K562 (cell line): ENCODE measurements around the gene KLHL35. TPM values are rescaled to one million over a fixed set of nuclear protein-coding genes. Genes with fewer than 3 reads are reported as not detected.

ENCODE experiments used
- ATAC-seq: fragments of 200-7000 bp; cut with Tn5 transposase; 3 replicates; pipeline ENCODE4 v1.9.1; 2020; ENCODE audit warnings: moderate library complexity
- BruUV-seq: library from RNA; stranded (reverse); fragments of 400-500 nt; replicated peaks from 2 replicates; lab custom pipeline; 2021; lab: Mats Ljungman, UMichigan
- CTCF ChIA-PET: fragments of 300-600 bp; formaldehyde crosslinking; extraction: SDS; loops from one replicate; lab custom pipeline; 2021; ENCODE audit warnings: low intra/inter-chr PET ratio; lab: Yijun Ruan, JAX
- POLR2A ChIA-PET: fragments of 300-600, 350-650 bp; sonication (Branson Sonifier 250); formaldehyde crosslinking; extraction: SDS; loops from one replicate; lab custom pipeline; 2021; ENCODE audit warnings: antibody characterized with exemption, inconsistent platforms; lab: Yijun Ruan, JAX
- DNase-seq, 4 experiments: peaks; one replicate each; pipeline versions ENCODE4 v3.0.0 to v3.0.0-alpha.2; 2011 to 2018; ENCODE audit warnings: low spot score in 3 of 4, mixed read lengths in 3 of 4; ENCODE audit errors: extremely low read depth in 1 of 4
- FAIRE-seq: peaks from 2 replicates; lab custom pipeline; 2011; peaks lifted over from hg19 to GRCh38; lab: Jason Lieb, UNC
- H2AFZ ChIP-seq: 2 replicates; pipeline ENCODE4 v1.6.0; 2011; ENCODE audit warnings: low read depth, low read length, control low read depth, inconsistent platforms
- H3K27ac ChIP-seq: fragments of 200-600 bp; 3 replicates; pipeline ENCODE4 v1.8.0; 2011; ENCODE audit warnings: low read depth, mild to moderate bottlenecking, control low read depth, inconsistent platforms, low read length, moderate library complexity, mixed read lengths; ENCODE audit errors: extremely low read depth
- H3K27me3 ChIP-seq, 2 experiments: fragments of 300-600 bp in 1 of 2; 2 replicates in 1 of 2; 3 replicates in 1 of 2; pipeline versions ENCODE4 v1.6.0 to v1.8.0; 2011; ENCODE audit warnings: inconsistent platforms in 2 of 2, low read length in 2 of 2, mild to moderate bottlenecking in 1 of 2, mixed read lengths in 1 of 2, moderate library complexity in 1 of 2; ENCODE audit not compliant: control insufficient read depth in 2 of 2, insufficient read depth in 2 of 2
- H3K36me3 ChIP-seq: fragments of 300-600 bp; 3 replicates; pipeline ENCODE4 v1.8.0; 2011; ENCODE audit warnings: mild to moderate bottlenecking, low read length, inconsistent platforms; ENCODE audit not compliant: control insufficient read depth, insufficient read depth
- H3K4me1 ChIP-seq, 2 experiments: fragments of 200-600 bp in 1 of 2; replicated peaks in 1 of 2; 2 replicates in 1 of 2; 3 replicates in 1 of 2; pipeline versions ENCODE4 v1.5.1 to v1.8.0; 2011; ENCODE audit warnings: inconsistent platforms in 2 of 2, low read length in 2 of 2, mild to moderate bottlenecking in 1 of 2, mixed read lengths in 1 of 2, moderate library complexity in 1 of 2; ENCODE audit not compliant: control insufficient read depth in 2 of 2, insufficient read depth in 2 of 2
- H3K4me2 ChIP-seq: 2 replicates; pipeline ENCODE4 v1.6.1; 2011; ENCODE audit warnings: low read length, control low read depth, inconsistent platforms, mixed read lengths; ENCODE audit not compliant: insufficient read depth
- H3K4me3 ChIP-seq: fragments of 200-600 bp; sonication (generic), shearing (Covaris generic); 2 replicates; pipeline ENCODE4 v1.5.1; 2016; ENCODE audit warnings: control low read depth, inconsistent platforms
- H3K79me2 ChIP-seq: fragments of 200-600 bp; 3 replicates; pipeline ENCODE4 v1.8.0; 2011; ENCODE audit warnings: low read length, inconsistent platforms; ENCODE audit not compliant: control insufficient read depth, insufficient read depth
- H3K9ac ChIP-seq, 2 experiments: 2 replicates each; pipeline versions ENCODE4 v1.6.0 to v1.6.1; 2011; ENCODE audit warnings: low read depth in 2 of 2, low read length in 2 of 2, control low read depth in 1 of 2, inconsistent platforms in 1 of 2, mild to moderate bottlenecking in 1 of 2, mixed read lengths in 1 of 2; ENCODE audit not compliant: insufficient read depth in 1 of 2
- H3K9me1 ChIP-seq: one replicate; pipeline ENCODE4 v1.6.0; 2011; ENCODE audit warnings: inconsistent platforms, mild to moderate bottlenecking, low read length, moderate library complexity; ENCODE audit not compliant: control insufficient read depth, insufficient read depth
- H3K9me3 ChIP-seq: replicated peaks from 2 replicates; pipeline ENCODE4 v1.5.1; 2011; ENCODE audit warnings: low read depth, low read length, inconsistent platforms; ENCODE audit not compliant: control insufficient read depth, insufficient read depth
- H4K20me1 ChIP-seq: replicated peaks from 2 replicates; pipeline ENCODE4 v1.6.1; 2011; ENCODE audit warnings: low read length, inconsistent platforms, mixed read lengths; ENCODE audit not compliant: control insufficient read depth, insufficient read depth
- CHD2 ChIP-seq: IDR thresholded peaks from 2 replicates; pipeline ENCODE4 v1.6.1; 2011; ENCODE audit warnings: low read depth, low read length
- EHMT2 ChIP-seq: fragments of 450-650 bp; IDR thresholded peaks from 2 replicates; pipeline ENCODE4 v1.6.1; 2018; ENCODE audit warnings: antibody characterized with exemption
- ETV6 ChIP-seq, 3 experiments: fragments of 150-350 bp in 1 of 3; sonication (generic) in 1 of 3; formaldehyde crosslinking in 1 of 3; IDR thresholded peaks; 2 replicates each; pipeline versions ENCODE4 v1.6.1 to v1.8.0; 2014 to 2022; ENCODE audit warnings: borderline replicate concordance in 2 of 3, low read depth in 2 of 3, antibody characterized with exemption in 1 of 3, low read length in 1 of 3, mild to moderate bottlenecking in 1 of 3, missing genetic modification reagents in 1 of 3
- FOXM1 ChIP-seq, 2 experiments: fragments of 450-650 bp in 1 of 2; sonication (generic) in 1 of 2; formaldehyde crosslinking in 1 of 2; IDR thresholded peaks; 2 replicates each; pipeline versions ENCODE4 v1.6.1 to v1.9.0; 2017 to 2022; ENCODE audit warnings: low read depth in 2 of 2, mild to moderate bottlenecking in 2 of 2, missing genetic modification reagents in 1 of 2, moderate library complexity in 1 of 2
- GTF2A2 ChIP-seq: IDR thresholded peaks from 2 replicates; pipeline ENCODE4 v1.6.1; 2016; ENCODE audit warnings: mild to moderate bottlenecking, missing genetic modification characterization, missing compliant biosample characterization
- HIVEP1 ChIP-seq: fragments of 250-450 bp; sonication (Bioruptor Pico); IDR thresholded peaks from 2 replicates; pipeline ENCODE4 v1.4.0; 2020; ENCODE audit warnings: mild to moderate bottlenecking
- NCOA6 ChIP-seq: fragments of 450-650 bp; IDR thresholded peaks from 2 replicates; pipeline ENCODE4 v1.6.1; 2017; ENCODE audit warnings: mild to moderate bottlenecking
- NR2C2 ChIP-seq, 2 experiments: fragments of 200-800 bp in 1 of 2; sonication (Bioruptor generic) in 1 of 2; sonication (generic) in 1 of 2; formaldehyde crosslinking in 1 of 2; IDR thresholded peaks; 2 replicates each; pipeline versions ENCODE4 v1.6.1 to v1.8.0; 2016 to 2022; ENCODE audit warnings: mild to moderate bottlenecking in 1 of 2, missing compliant biosample characterization in 1 of 2, missing genetic modification characterization in 1 of 2, missing genetic modification reagents in 1 of 2
- NR4A1 ChIP-seq, 2 experiments: fragments of 250-450 bp in 1 of 2; fragments of 450-650 bp in 1 of 2; sonication (Bioruptor Pico) in 1 of 2; IDR thresholded peaks; 2 replicates each; pipeline versions ENCODE4 v1.4.0 to v1.6.1; 2016 to 2020; ENCODE audit warnings: mild to moderate bottlenecking in 2 of 2, missing compliant biosample characterization in 1 of 2, missing genetic modification characterization in 1 of 2, moderate library complexity in 1 of 2
- POLR2A ChIP-seq: fragments of 450-650 bp; conservative IDR thresholded peaks from 2 replicates; pipeline ENCODE4 v1.6.1; 2016
- POLR2AphosphoS5 ChIP-seq: IDR thresholded peaks from 2 replicates; pipeline ENCODE4 v1.6.1; 2011; ENCODE audit warnings: mild to moderate bottlenecking, low read depth, low read length, moderate library complexity; ENCODE audit not compliant: control insufficient read depth, insufficient read depth
- RBFOX2 ChIP-seq: fragments of 200-400 bp; formaldehyde crosslinking; IDR thresholded peaks from 2 replicates; pipeline ENCODE4 v1.6.1; 2017; ENCODE audit warnings: low read depth, mild to moderate bottlenecking, low read length, moderate library complexity
- SAP30 ChIP-seq: fragments of 200-600 bp; sonication (generic); IDR thresholded peaks from 2 replicates; pipeline ENCODE4 v1.6.1; 2012; ENCODE audit warnings: borderline replicate concordance, low read depth, mild to moderate bottlenecking, moderate library complexity, low read length, control low read depth, inconsistent platforms; ENCODE audit not compliant: insufficient read depth, poor library complexity, severe bottlenecking
- SIN3B ChIP-seq: fragments of 450-650 bp; IDR thresholded peaks from 2 replicates; pipeline ENCODE4 v1.6.1; 2017; ENCODE audit warnings: low read depth, mild to moderate bottlenecking, moderate library complexity
- SUPT5H ChIP-seq: fragments of 450-650 bp; IDR thresholded peaks from 2 replicates; pipeline ENCODE4 v1.6.1; 2016
- ZFP1 ChIP-seq: fragments of 450-650 bp; formaldehyde crosslinking; IDR thresholded peaks from 2 replicates; pipeline ENCODE4 v1.4.0; 2020; ENCODE audit warnings: mild to moderate bottlenecking, mixed read lengths
- ZNF717 ChIP-seq: fragments of 250-450 bp; sonication (Bioruptor Pico); IDR thresholded peaks from 2 replicates; pipeline ENCODE4 v1.5.0; 2021
- WGBS: fragments of 100-300 bp; shearing (Covaris generic); methylation state at CpG from one replicate; pipeline ENCODE4 v1.1.6; 2016; ENCODE audit warnings: low coverage, mixed read lengths; ENCODE audit not compliant: insufficient coverage; ENCODE audit errors: missing lambda C conversion rate; 5-methylcytosine and 5-hydroxymethylcytosine counted together
- in situ Hi-C: fragments of 300-500 bp; cut with MboI; formaldehyde crosslinking; loops from 4 replicates; pipeline ENCODE4 v1.15.0; 2018; ENCODE audit warnings: inconsistent platforms, mixed read lengths
- intact Hi-C: fragments of 100-400 bp; cut with micrococcal nuclease; formaldehyde crosslinking; loops from 2 replicates; pipeline ENCODE4 v1.14.2; 2022
- polyA plus RNA-seq, 8 experiments: library from polyadenylated mRNA; depleted of rRNA in 4 of 8; stranded (reverse) in 5 of 8; unstranded in 3 of 8; fragments of >200 nt; fragmentation: Nextera tagmentation in 2 of 8; fragmentation: Illumina TruSeq in 1 of 8; extraction: Ambion mirVana in 2 of 8; extraction: Trizol in 1 of 8; gene quantifications; 2 replicates each; pipeline versions ENCODE4 v1.2.1 to v1.2.3, GENCODE V29; 2011 to 2014; ENCODE audit warnings: inconsistent platforms in 1 of 8, missing spikeins in 1 of 8
- total RNA-seq, 7 experiments: library from RNA; depleted of rRNA in 6 of 7; stranded (reverse); fragments of >200 nt in 6 of 7; fragmentation: Illumina TruSeq in 2 of 7; extraction: Trizol in 2 of 7; gene quantifications; 2 replicates each; pipeline versions ENCODE4 v1.2.1 to v1.2.3, GENCODE V29; 2011 to 2021; ENCODE audit warnings: low replicate concordance in 1 of 7
- TF ChIP-seq, protein P1 (sequence below): sonication (generic); formaldehyde crosslinking; IDR thresholded peaks from 2 replicates; pipeline ENCODE4 v1.8.0; 2022; ENCODE audit warnings: mild to moderate bottlenecking, missing genetic modification reagents
- TF ChIP-seq, protein P2 (sequence below): fragments of 450-650 bp; conservative IDR thresholded peaks from 2 replicates; pipeline ENCODE4 v1.6.1; 2016; ENCODE audit warnings: missing genetic modification characterization, low read depth, mild to moderate bottlenecking, control low read depth, missing compliant biosample characterization

The KLHL35 gene
- total and polyA plus RNA-seq, 9 of the 15 experiments (the other 6 are each of a cell fraction or from before 2014, with no cell fraction given) = not detected

DNA sequence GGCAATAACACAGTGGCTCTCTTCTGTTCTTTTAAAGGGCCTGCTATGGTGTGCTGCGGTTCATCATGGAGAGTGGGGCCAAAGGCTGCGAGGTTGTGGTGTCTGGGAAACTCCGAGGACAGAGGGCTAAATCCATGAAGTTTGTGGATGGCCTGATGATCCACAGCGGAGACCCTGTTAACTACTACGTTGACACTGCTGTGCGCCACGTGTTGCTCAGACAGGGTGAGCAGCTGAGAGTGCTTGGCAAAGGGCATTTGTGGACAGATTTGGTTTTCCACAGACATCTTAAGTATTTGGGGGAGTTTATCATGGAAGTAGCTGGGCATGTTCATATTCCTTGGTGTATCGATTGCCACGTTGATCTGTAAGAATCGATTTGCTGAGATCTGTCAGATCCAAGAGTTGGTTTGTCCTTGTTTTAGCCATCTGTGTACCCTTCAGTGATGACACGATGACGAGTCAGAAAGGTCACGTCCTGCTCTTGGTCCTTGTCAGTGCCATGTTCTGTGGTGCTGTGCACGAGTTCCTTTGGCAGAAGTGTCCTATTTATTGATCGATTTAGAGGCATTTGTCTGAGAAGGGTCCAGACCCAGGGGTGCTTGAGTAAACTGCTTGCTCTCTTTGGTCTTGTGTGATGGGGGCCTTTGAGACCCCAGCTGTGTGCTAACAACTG, 28.9 kb downstream of the KLHL35 start:
- ChIA-PET POLR2A (interaction anchor here (0.5 to 4.0 kb wide), 8 partner anchors 10 to 370 kb away, joined by 3 to 33 read pairs (median 4); partner anchors contain the start of gene KLHL35), CTCF (no interaction called here)
- no peaks in the 10 kb centered on the region for H3K9me3 ChIP-seq
- no peak overlapping the region for H2AFZ ChIP-seq
- H3K4me1 ChIP-seq = peaks cover 17 to 43% of the 10 kb centered on the region in 2 experiments; a peak in 3 of 5 replicates
- peaks cover 21% of the 10 kb centered on the region for H3K9me1 ChIP-seq
- peaks cover 93% of the 10 kb centered on the region for H3K36me3 ChIP-seq
- 88% methylated on average over 15 of the region's 15 CpGs for WGBS
- peak overlapping the region; percentile 21; the same call in 1 of the 3 replicates for H3K27ac ChIP-seq
- FAIRE-seq (no peak), DNase-seq (no peak), ATAC-seq (no peak)
- TF ChIP-seq SAP30 (no peak), RBFOX2 (peak; percentile 60), NR4A1 (CRISPR knock-in tag; IDR thresholded peaks at IDR 0.05) (no peak), NR4A1 (tag; IDR thresholded peaks at IDR 0.05) (no peak), POLR2AphosphoS5 (peak; percentile 59; the same call in 1 of the 2 replicates), POLR2A (no peak; the same call in 1 of the 2 replicates), EHMT2 (no peak), NR2C2 (CRISPR knock-in tag; IDR thresholded peaks at IDR 0.05) (no peak), NR2C2 (tag; IDR thresholded peaks at IDR 0.05) (no peak), HIVEP1 (CRISPR knock-in tag) (no peak), SIN3B (no peak), ZNF717 (0 out of 2 replicates have a peak, but pooled peaks have one; percentile 5), FOXM1 (IDR thresholded peaks at IDR 0.05; ENCODE audit: low read depth) (no peak), FOXM1 (CRISPR knock-in tag; IDR thresholded peaks at IDR 0.05; ENCODE audit: low read depth) (no peak), GTF2A2 (no peak), ZFP1 (no peak), SUPT5H (0 out of 2 replicates have a peak, but pooled peaks have one; percentile 18), ETV6 (IDR thresholded peaks at IDR 0.05; ENCODE audit: borderline replicate concordance in 1 of 2, low read depth in 2 of 2, low read length in 1 of 2) (no peak), ETV6 (CRISPR knock-in tag; IDR thresholded peaks at IDR 0.05; ENCODE audit: borderline replicate concordance) (no peak), NCOA6 (no peak), CHD2 (no peak)
- TF ChIP-seq, protein P1, sequence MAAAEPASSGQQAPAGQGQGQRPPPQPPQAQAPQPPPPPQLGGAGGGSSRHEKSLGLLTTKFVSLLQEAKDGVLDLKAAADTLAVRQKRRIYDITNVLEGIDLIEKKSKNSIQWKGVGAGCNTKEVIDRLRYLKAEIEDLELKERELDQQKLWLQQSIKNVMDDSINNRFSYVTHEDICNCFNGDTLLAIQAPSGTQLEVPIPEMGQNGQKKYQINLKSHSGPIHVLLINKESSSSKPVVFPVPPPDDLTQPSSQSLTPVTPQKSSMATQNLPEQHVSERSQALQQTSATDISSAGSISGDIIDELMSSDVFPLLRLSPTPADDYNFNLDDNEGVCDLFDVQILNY (CRISPR knock-in tag) = 0 out of 2 replicates have a peak, but pooled peaks have one; percentile 32
- TF ChIP-seq, protein P2, sequence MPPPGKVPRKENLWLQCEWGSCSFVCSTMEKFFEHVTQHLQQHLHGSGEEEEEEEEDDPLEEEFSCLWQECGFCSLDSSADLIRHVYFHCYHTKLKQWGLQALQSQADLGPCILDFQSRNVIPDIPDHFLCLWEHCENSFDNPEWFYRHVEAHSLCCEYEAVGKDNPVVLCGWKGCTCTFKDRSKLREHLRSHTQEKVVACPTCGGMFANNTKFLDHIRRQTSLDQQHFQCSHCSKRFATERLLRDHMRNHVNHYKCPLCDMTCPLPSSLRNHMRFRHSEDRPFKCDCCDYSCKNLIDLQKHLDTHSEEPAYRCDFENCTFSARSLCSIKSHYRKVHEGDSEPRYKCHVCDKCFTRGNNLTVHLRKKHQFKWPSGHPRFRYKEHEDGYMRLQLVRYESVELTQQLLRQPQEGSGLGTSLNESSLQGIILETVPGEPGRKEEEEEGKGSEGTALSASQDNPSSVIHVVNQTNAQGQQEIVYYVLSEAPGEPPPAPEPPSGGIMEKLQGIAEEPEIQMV (tag) = no peak
- H3K79me2 ChIP-seq = peaks cover 89% of the 10 kb centered on the region
- in situ Hi-C loops (no loop called here), intact Hi-C loops (no loop called here)
- H3K4me3 ChIP-seq = no peak overlapping the region
- H3K9ac ChIP-seq = no peak overlapping the region
- no peak overlapping the region for H3K4me2 ChIP-seq
- peaks cover 79% of the 10 kb centered on the region for H4K20me1 ChIP-seq
- H3K27me3 ChIP-seq = no peaks in the 10 kb centered on the region
- no TSS peak for BruUV-seq
